ENCODE data around the gene ULK2.

Gene ULK2

GRCh38 chr17:19731626-19732025 lies 136.1 kb downstream of the ULK2 start:
- in situ Hi-C loops (cut with MboI; ENCODE audit: low sequenced_read_pairs), result no loop called here

GRCh38 chr17:19730843-19731242 lies 136.9 kb downstream of the ULK2 start:
- in situ Hi-C loops (cut with MboI; ENCODE audit: low sequenced_read_pairs), result no loop called here

DNA sequence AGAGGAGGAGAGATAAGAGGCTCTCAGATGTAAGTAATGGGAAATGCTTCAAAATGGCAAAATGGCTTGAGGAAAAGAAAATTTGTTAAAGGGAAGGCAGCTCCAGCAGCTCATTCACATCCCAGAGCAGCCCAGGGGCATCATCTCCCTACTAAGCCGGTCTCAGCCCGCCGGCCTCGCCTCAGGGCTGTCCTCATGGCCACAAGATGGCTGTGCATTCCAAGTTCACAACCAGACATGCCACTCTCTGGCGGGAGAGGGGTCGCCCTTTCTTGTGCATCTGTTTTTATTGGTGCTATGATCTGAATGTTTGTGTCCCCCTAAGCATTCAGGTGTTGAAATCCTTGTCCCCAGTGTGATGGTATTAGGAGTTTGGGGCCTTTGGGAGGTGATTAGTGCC lies 137.8 kb downstream of the ULK2 start:
- in situ Hi-C loops (cut with MboI; ENCODE audit: low sequenced_read_pairs), result no loop called here

- in situ Hi-C loops (cut with MboI; ENCODE audit: low sequenced_read_pairs), result no loop called here
These were observed 139.6 kb downstream of the ULK2 start for GRCh38 chr17:19728084-19728495.

DNA sequence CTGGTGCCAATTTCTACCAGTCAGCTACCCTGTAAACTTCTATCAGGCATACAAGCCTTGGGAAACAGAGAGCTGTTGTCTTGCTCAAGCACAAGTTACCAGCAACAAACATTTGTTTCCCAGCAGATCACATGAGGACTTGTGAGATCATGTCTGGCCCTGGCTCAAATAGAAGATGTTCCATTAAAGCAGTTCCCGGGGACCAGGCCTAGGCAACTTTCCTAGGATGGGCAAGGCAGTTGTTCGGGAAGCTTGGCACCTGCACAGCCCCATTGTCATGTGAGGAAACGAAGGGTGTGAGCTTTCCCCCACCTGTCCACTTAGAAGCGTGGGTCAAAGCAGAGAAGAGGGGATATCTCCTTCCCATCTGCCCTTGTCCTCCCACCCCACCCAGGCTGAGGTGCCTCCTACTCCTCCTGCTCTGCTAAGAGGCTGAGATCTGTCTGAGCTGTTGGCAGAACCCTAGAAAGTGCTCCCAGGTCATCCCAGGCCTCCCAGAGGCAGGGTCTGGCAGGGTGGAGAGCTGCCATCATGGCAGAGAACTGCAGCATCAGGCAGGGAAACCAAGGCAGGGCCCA lies 140.1 kb downstream of the ULK2 start:
- in situ Hi-C loops (cut with MboI; ENCODE audit: low sequenced_read_pairs), result no loop called here

DNA sequence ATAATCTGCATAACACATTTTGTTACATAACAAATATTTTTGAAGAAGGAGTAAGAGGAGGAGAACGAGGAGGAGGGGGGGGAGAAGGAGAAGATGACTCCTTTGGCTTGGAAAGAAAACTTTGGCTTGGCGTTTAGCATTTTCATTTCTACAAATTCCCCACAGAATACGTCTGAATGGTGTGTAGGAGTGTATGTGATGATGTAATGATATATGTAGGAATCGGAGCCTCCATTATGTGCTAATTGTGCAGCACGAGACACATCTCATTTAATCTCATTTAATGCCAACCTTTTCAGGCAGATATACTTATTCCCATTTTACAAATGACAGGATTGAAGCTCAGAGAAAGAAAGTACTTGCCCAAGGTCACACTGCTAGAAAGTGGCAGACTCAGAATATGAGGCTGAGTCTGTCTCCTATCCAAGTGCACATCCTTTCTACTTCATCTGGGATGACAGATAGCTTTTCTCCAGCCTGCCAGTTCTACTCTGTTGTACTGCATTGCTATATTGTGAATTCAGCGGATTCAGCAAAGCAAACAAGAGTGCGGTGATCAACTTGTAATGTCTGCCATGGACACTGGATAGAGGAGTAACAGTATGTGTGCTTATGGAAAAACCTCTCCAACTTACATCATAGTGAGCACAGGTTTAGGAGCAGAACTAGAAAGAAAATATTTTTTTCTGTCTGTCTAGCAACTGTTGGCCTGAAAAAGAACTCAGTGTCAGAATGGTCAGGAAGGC lies 140.9 kb downstream of the ULK2 start:
- in situ Hi-C loops (cut with MboI; ENCODE audit: low sequenced_read_pairs), result no loop called here

GRCh38 chr17:19725486-19725885 lies 142.2 kb downstream of the ULK2 start:
- in situ Hi-C loops (cut with MboI; ENCODE audit: low sequenced_read_pairs), result no loop called here

DNA sequence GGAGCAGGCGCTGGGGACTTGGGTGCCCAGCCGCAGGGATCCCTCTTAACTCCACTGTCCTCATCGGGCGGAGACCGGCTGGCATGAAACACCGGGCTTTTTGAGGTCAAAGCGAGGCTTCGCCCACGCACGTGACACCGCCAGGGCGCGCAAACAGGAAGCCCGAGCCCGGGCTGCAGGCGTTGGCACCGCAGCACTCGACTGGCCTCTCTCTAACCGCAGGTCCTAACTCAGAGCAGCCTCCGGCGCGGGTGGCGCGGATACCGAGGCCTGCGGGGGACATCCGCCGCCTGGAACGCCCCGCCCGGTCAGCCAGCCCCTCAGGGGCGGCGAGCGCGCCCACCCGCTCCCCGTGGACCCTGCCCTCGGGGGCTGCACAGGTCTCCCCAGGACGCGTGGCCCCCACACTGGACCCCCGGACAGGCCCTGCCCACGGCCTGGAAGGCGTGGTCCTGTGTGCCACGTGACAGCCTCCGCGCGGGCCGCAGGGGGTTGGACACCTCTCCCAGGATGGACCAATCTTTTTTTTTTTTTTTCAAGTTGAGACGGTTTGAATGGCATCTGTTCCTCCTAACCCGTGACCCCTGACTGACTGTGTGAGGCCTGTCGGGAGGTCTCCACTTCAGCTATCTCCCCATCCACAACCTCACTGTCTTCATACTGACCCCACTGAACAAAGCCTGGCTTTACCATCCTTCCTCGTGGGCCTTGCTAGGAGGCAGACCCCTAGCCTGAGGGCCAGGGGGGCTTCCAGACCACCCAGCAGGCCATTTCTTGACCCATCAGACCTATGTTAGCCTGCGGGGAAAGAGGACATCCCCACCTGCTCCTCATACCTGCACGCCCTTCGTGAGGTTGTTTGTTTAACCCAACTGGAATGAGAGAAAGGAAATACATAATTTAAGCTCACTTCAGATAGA lies 143.0 kb downstream of the ULK2 start:
- in situ Hi-C loops (cut with MboI; ENCODE audit: low sequenced_read_pairs), result no loop called here

- in situ Hi-C loops (cut with MboI; ENCODE audit: low sequenced_read_pairs), result no loop called here
These were observed 143.8 kb downstream of the ULK2 start for GRCh38 chr17:19723964-19724363.

Data from HL-60/S4 (cell line).